Activated CD4-positive, alpha-beta T cell treated with anti-CD3 and anti-CD28 coated beads, Interleukin-2, amount 10 ng/mL, durations not matched to agents 24 days and 14 days (primary cell): ENCODE results near the gene USP46. TPM values are rescaled to one million over a fixed set of nuclear protein-coding genes. Genes with fewer than 3 reads are reported as not detected.

Source experiments
- DNase-seq: peaks from one replicate; pipeline ENCODE4 v3.0.0; 2022
- H3K27ac Mint-ChIP-seq: one replicate; pipeline ENCODE4 v1.8.0; 2022; ENCODE audit warnings: mild to moderate bottlenecking, mixed read lengths
- H3K27me3 Mint-ChIP-seq: one replicate; pipeline ENCODE4 v1.8.0; 2022; ENCODE audit warnings: mixed read lengths
- H3K36me3 Mint-ChIP-seq: one replicate; pipeline ENCODE4 v1.8.0; 2022; ENCODE audit warnings: low read depth, mild to moderate bottlenecking, mixed read lengths
- H3K4me1 Mint-ChIP-seq: one replicate; pipeline ENCODE4 v1.8.0; 2021; ENCODE audit warnings: mixed read lengths
- H3K4me3 Mint-ChIP-seq: one replicate; pipeline ENCODE4 v1.8.0; 2022; ENCODE audit warnings: mild to moderate bottlenecking, moderate library complexity, mixed read lengths
- H3K9me3 Mint-ChIP-seq: one replicate; pipeline ENCODE4 v1.8.0; 2021; ENCODE audit warnings: mixed read lengths
- intact Hi-C: fragments of 100-400 bp; cut with micrococcal nuclease; formaldehyde crosslinking; loops from one replicate; pipeline ENCODE4 v1.15.1; 2023
- total RNA-seq: library from RNA; stranded (reverse); gene quantifications from 2 replicates; pipeline ENCODE4 v1.2.3, GENCODE V29; 2022

Gene USP46
- total RNA-seq, 1 donor from 2014 or later: 8.4 TPM

GRCh38 chr4:52646096-52646495, 13.0 kb downstream of the USP46 start:
- DNase-seq: no peak

DNA sequence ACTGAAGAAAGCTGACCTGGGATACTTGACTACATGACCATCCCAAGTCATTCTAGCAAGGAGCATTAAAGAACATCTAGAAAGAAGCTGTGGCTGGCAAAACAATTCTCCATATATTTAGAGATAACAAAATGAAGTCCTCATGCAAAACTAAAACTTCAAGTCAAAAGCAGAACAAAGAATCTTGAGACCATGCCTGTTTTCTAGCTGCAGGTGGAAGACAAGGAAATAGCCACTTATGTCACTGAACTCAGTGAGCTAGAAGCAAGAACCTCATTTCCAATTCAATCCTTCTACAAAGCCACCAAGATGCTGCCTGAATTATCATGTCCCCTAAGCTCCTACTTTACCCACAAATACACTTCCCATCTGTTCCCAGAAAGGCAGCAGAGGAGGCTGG, 13.8 kb downstream of the USP46 start:
- DNase-seq: no peak
- intact Hi-C loops: no loop called here
- Mint-ChIP-seq H3K4me1 (peaks cover 12% of the 10 kb centered on the region), H3K27ac (no peak overlapping the region), H3K27me3 (peaks cover 2% of the 10 kb centered on the region), H3K4me3 (no peak overlapping the region), H3K9me3 (no peaks in the 10 kb centered on the region), H3K36me3 (peaks cover 5% of the 10 kb centered on the region)

More at GRCh38 chr4:52646096-52646495, 13.0 kb downstream of the USP46 start:
- Mint-ChIP-seq H3K27me3 (peaks cover 2% of the 10 kb centered on the region), H3K27ac (no peak overlapping the region), H3K9me3 (no peaks in the 10 kb centered on the region), H3K4me3 (no peak overlapping the region), H3K4me1 (peaks cover 12% of the 10 kb centered on the region), H3K36me3 (peaks cover 5% of the 10 kb centered on the region)
- intact Hi-C loops: no loop called here

GRCh38 chr4:52643785-52644244, 15.3 kb downstream of the USP46 start:
- DNase-seq: no peak
- Mint-ChIP-seq H3K9me3 (no peaks in the 10 kb centered on the region), H3K4me3 (no peak overlapping the region), H3K27me3 (peaks cover 2% of the 10 kb centered on the region), H3K27ac (no peak overlapping the region), H3K36me3 (no peaks in the 10 kb centered on the region), H3K4me1 (peaks cover 11% of the 10 kb centered on the region)
- intact Hi-C loops: no loop called here

- intact Hi-C loops: no loop called here
- Mint-ChIP-seq H3K4me1 (peaks cover 10% of the 10 kb centered on the region), H3K27ac (no peak overlapping the region), H3K4me3 (no peak overlapping the region), H3K36me3 (no peaks in the 10 kb centered on the region), H3K27me3 (peaks cover 2% of the 10 kb centered on the region), H3K9me3 (no peaks in the 10 kb centered on the region)
- DNase-seq: no peak
Measured at GRCh38 chr4:52643190-52643589, 15.9 kb downstream of the USP46 start.

- intact Hi-C loops: no loop called here
- H3K4me1 Mint-ChIP-seq: peaks cover 10% of the 10 kb centered on the region
- H3K9me3 Mint-ChIP-seq: no peaks in the 10 kb centered on the region
- H3K36me3 Mint-ChIP-seq: no peaks in the 10 kb centered on the region
- H3K27me3 Mint-ChIP-seq: peaks cover 2% of the 10 kb centered on the region
- no peak for DNase-seq
- H3K27ac Mint-ChIP-seq: no peak overlapping the region
- H3K4me3 Mint-ChIP-seq: no peak overlapping the region
Measured at GRCh38 chr4:52641854-52642563, 17.1 kb downstream of the USP46 start.

- intact Hi-C loops: no loop called here
- no peak overlapping the region for H3K27ac Mint-ChIP-seq
Measured at GRCh38 chr4:52640808-52641565, 18.1 kb downstream of the USP46 start.

DNA sequence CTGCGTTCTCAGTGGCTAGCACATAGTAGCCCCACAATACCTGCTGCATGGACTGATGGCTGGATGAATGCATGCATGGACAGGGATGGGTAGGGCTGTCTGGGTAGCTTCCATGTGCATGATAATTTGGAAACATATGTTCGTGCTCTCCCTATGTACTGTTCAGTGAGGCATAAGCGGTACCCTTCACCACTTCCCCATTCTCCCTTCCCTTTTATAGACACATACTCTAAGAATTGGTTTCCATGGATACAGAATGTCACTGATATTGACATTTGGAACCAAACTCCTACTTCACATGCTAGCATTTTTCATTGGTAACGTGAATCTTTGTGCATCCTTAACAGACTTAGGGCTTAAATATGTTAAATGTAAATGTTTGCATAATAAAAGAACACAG, 20.4 kb downstream of the USP46 start:
- intact Hi-C loops: no loop called here
- Mint-ChIP-seq H3K36me3 (no peaks in the 10 kb centered on the region), H3K4me1 (peaks cover 18% of the 10 kb centered on the region), H3K9me3 (peaks cover 12% of the 10 kb centered on the region), H3K27me3 (peaks cover 2% of the 10 kb centered on the region), H3K27ac (no peak overlapping the region), H3K4me3 (no peak overlapping the region)
- no peak for DNase-seq

More at GRCh38 chr4:52640808-52641565, 18.1 kb downstream of the USP46 start:
- Mint-ChIP-seq H3K4me1 (peaks cover 11% of the 10 kb centered on the region), H3K4me3 (no peak overlapping the region), H3K36me3 (no peaks in the 10 kb centered on the region), H3K9me3 (peaks cover under 1% of the 10 kb centered on the region), H3K27me3 (peaks cover 2% of the 10 kb centered on the region)
- DNase-seq: no peak

GRCh38 chr4:52637116-52637515, 22.0 kb downstream of the USP46 start:
- Mint-ChIP-seq H3K4me1 (peaks cover 20% of the 10 kb centered on the region), H3K36me3 (no peaks in the 10 kb centered on the region), H3K27me3 (no peaks in the 10 kb centered on the region), H3K4me3 (no peak overlapping the region), H3K9me3 (peaks cover 12% of the 10 kb centered on the region), H3K27ac (no peak overlapping the region)
- intact Hi-C loops: no loop called here
- no peak for DNase-seq

DNA sequence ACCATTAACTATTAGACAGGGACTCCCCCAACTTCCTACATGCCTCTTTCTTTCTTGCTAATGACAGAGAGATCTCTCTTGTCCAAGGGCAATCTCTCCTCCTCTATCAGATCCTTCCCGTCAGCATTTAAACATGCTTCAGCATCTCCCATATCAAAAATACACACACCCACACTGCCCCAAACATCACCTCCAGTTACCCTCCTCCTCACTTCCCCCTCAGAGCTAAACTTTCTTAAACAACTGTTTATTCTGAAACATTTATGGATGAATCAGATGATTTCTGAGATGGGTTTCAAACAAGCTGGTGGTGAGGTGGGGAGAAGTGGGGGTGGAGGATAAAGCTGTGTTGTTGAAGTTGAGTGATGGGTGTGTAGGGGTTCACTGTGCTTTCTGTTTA, 23.5 kb downstream of the USP46 start:
- Mint-ChIP-seq H3K36me3 (no peaks in the 10 kb centered on the region), H3K9me3 (peaks cover 12% of the 10 kb centered on the region), H3K27me3 (no peaks in the 10 kb centered on the region), H3K4me1 (peaks cover 12% of the 10 kb centered on the region), H3K4me3 (no peak overlapping the region), H3K27ac (no peak overlapping the region)
- intact Hi-C loops: no loop called here
- no peak for DNase-seq

- no peak for DNase-seq
- peaks cover 12% of the 10 kb centered on the region for H3K4me1 Mint-ChIP-seq
- no peaks in the 10 kb centered on the region for H3K36me3 Mint-ChIP-seq
- H3K27me3 Mint-ChIP-seq: no peaks in the 10 kb centered on the region
- no peak overlapping the region for H3K4me3 Mint-ChIP-seq
- peaks cover 12% of the 10 kb centered on the region for H3K9me3 Mint-ChIP-seq
- intact Hi-C loops: no loop called here
- no peak overlapping the region for H3K27ac Mint-ChIP-seq
Measured at GRCh38 chr4:52635130-52635529, 24.0 kb downstream of the USP46 start.

DNA sequence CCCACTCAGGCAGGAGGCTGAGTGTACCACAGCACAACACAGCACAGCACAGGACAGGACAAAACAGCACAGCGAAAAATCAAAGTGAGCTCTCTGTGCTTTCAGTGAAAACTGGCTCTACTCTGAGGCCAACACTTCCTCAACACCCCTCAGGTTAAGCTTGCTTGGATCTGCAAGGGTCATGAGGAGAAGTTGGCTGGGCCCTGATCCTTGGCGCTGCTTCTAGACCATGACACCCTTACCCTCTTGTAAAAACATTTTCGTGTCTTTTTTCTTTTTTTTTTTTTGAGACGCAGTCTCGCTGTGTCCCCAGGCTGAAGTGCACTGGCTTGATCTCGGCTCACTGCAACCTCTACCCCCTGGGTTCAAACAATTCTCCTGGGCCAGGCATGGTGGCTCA, 25.3 kb downstream of the USP46 start:
- no peak for DNase-seq
- H3K27ac Mint-ChIP-seq: no peak overlapping the region
- H3K4me3 Mint-ChIP-seq: no peak overlapping the region
- no peaks in the 10 kb centered on the region for H3K36me3 Mint-ChIP-seq
- intact Hi-C loops: no loop called here
- H3K9me3 Mint-ChIP-seq: peaks cover 12% of the 10 kb centered on the region
- H3K4me1 Mint-ChIP-seq: peaks cover 12% of the 10 kb centered on the region
- H3K27me3 Mint-ChIP-seq: no peaks in the 10 kb centered on the region

DNA sequence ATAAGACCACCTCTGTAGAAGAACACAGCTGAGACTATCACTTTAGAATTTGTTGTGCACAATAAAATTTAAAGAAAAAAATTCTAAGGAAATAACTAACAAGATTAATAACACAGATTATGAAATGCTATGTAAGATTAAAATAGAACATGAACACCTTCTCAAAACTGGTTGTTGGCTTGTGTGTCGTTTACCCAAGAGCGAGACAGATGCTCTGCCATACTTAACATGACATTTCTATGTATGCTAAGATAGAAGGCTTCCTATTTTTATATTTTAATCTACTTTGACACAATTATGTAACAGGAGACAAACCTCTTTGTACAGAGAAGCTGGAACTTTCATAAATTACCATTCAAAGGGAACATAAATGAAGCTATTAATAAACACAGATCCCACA, 30.1 kb downstream of the USP46 start:
- peaks cover 5% of the 10 kb centered on the region for H3K4me1 Mint-ChIP-seq
- H3K27me3 Mint-ChIP-seq: no peaks in the 10 kb centered on the region
- no peaks in the 10 kb centered on the region for H3K9me3 Mint-ChIP-seq
- intact Hi-C loops: no loop called here
- no peak for DNase-seq
- H3K4me3 Mint-ChIP-seq: no peak overlapping the region
- peaks cover 5% of the 10 kb centered on the region for H3K36me3 Mint-ChIP-seq
- no peak overlapping the region for H3K27ac Mint-ChIP-seq

DNA sequence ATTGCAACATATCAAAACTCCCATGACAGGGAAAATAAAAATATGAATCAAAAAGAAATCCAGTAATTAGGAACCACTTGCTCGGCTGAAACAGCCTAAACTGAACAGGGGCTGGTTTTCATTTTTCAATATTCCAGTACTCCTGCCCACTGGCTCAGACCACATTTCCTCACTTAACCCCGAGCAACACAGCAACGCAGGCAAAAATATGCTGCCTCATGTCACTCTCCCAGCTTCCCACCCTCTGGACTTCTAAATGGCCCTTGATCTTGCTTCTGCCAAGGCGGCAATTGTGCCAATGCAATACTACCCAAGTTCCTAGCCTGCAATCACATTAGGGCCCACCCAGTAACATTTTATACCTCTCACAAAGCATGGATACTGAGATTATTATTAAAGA, 30.6 kb downstream of the USP46 start:
- Mint-ChIP-seq H3K4me1 (peaks cover 5% of the 10 kb centered on the region), H3K4me3 (no peak overlapping the region), H3K9me3 (no peaks in the 10 kb centered on the region), H3K27ac (no peak overlapping the region), H3K27me3 (no peaks in the 10 kb centered on the region), H3K36me3 (peaks cover 5% of the 10 kb centered on the region)
- DNase-seq: no peak
- intact Hi-C loops: no loop called here

DNA sequence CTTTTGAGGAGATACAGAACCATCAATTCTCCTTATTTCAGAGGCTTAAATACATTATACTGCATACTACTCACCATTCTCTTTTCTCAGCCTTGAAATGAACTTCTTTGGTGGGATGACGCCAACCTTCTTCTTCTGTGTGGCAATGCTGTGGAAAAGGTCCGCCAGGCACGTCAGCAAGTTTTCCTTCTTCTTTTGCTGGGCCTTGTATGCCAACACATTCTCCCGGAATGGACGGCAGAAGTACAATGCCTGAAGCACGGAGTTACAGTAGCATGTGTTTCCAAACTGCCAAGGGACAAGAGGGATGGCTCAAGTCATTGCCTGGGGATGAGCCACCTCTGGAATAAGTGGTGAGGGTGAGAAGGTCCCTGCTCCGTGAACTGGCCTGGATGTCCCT, 31.2 kb downstream of the USP46 start:
- no peak for DNase-seq
- Mint-ChIP-seq H3K27ac (no peak overlapping the region), H3K36me3 (peaks cover 5% of the 10 kb centered on the region), H3K4me3 (no peak overlapping the region), H3K4me1 (peaks cover 2% of the 10 kb centered on the region), H3K9me3 (no peaks in the 10 kb centered on the region), H3K27me3 (no peaks in the 10 kb centered on the region)
- intact Hi-C loops: no loop called here
